ENCODE data around the gene SLC25A48.

The SLC25A48 gene

GRCh38 chr5:135891791-135892190, 57.3 kb downstream of the SLC25A48 start:
- no peaks in the 10 kb centered on the region for H3K36me3 ChIP-seq (ENCODE audit: insufficient read depth, low read length)
- no peaks in the 10 kb centered on the region for H3K79me2 ChIP-seq (ENCODE audit: insufficient read depth, low read length)
- H3K4me1 ChIP-seq (ENCODE audit: insufficient read depth, low read length, poor library complexity, severe bottlenecking) = peaks cover 6% of the 10 kb centered on the region
- no peaks in the 10 kb centered on the region for H3K9me2 ChIP-seq (replicated peaks; ENCODE audit: low read depth, low read length)
- no peak overlapping the region for H3K4me3 ChIP-seq (ENCODE audit: low read length, poor library complexity, severe bottlenecking)
- H3K9ac ChIP-seq (ENCODE audit: low read depth, low read length, poor library complexity, severe bottlenecking) = no peak overlapping the region
- no peaks in the 10 kb centered on the region for H4K20me1 ChIP-seq (ENCODE audit: insufficient read depth, low read length, poor library complexity, severe bottlenecking)
- H2AFZ ChIP-seq (ENCODE audit: low read length) = no peak overlapping the region
- H3K4me2 ChIP-seq (ENCODE audit: low read depth, low read length, poor library complexity, severe bottlenecking) = no peak overlapping the region
- TF ChIP-seq CTCF (conservative IDR thresholded peaks at IDR 0.05; ENCODE audit: low read length) (peak; percentile 44), EZH2phosphoT487 (IDR thresholded peaks at IDR 0.05; ENCODE audit: borderline replicate concordance) (no peak)
- H3F3A ChIP-seq (ENCODE audit: low read depth) = no peaks in the 10 kb centered on the region
- no peaks in the 10 kb centered on the region for H3K9me3 ChIP-seq (ENCODE audit: insufficient read depth, low read depth, low read length)
- no peaks in the 10 kb centered on the region for H3K27me3 ChIP-seq (ENCODE audit: insufficient read depth, low read length, poor library complexity, severe bottlenecking)

GRCh38 chr5:135894276-135894675, 59.8 kb downstream of the SLC25A48 start:
- Histone ChIP-seq H3K79me2 (ENCODE audit: insufficient read depth, low read length) (no peaks in the 10 kb centered on the region), H3K9me3 (ENCODE audit: insufficient read depth, low read depth, low read length) (no peaks in the 10 kb centered on the region), H3K27me3 (ENCODE audit: insufficient read depth, low read length, poor library complexity, severe bottlenecking) (no peaks in the 10 kb centered on the region), H3K4me1 (ENCODE audit: insufficient read depth, low read length, poor library complexity, severe bottlenecking) (no peaks in the 10 kb centered on the region), H3K9ac (ENCODE audit: low read depth, low read length, poor library complexity, severe bottlenecking) (no peak overlapping the region), H3K4me3 (ENCODE audit: low read length, poor library complexity, severe bottlenecking) (no peak overlapping the region), H4K20me1 (ENCODE audit: insufficient read depth, low read length, poor library complexity, severe bottlenecking) (no peaks in the 10 kb centered on the region), H2AFZ (ENCODE audit: low read length) (no peak overlapping the region), H3F3A (ENCODE audit: low read depth) (no peaks in the 10 kb centered on the region), H3K9me2 (replicated peaks; ENCODE audit: low read depth, low read length) (no peaks in the 10 kb centered on the region), H3K4me2 (ENCODE audit: low read depth, low read length, poor library complexity, severe bottlenecking) (no peak overlapping the region), H3K36me3 (ENCODE audit: insufficient read depth, low read length) (no peaks in the 10 kb centered on the region)
- no peak for TF ChIP-seq EZH2phosphoT487 (IDR thresholded peaks at IDR 0.05; ENCODE audit: borderline replicate concordance)
- TF ChIP-seq CTCF (conservative IDR thresholded peaks at IDR 0.05; ENCODE audit: low read length) = no peak

- TF ChIP-seq EZH2phosphoT487 (IDR thresholded peaks at IDR 0.05; ENCODE audit: borderline replicate concordance) = no peak
- no peak for TF ChIP-seq CTCF (conservative IDR thresholded peaks at IDR 0.05; ENCODE audit: low read length)
- Histone ChIP-seq H3K9me3 (ENCODE audit: insufficient read depth, low read depth, low read length) (no peaks in the 10 kb centered on the region), H3K4me2 (ENCODE audit: low read depth, low read length, poor library complexity, severe bottlenecking) (no peak overlapping the region), H3K9ac (ENCODE audit: low read depth, low read length, poor library complexity, severe bottlenecking) (no peak overlapping the region), H3K4me3 (ENCODE audit: low read length, poor library complexity, severe bottlenecking) (no peak overlapping the region), H3K27me3 (ENCODE audit: insufficient read depth, low read length, poor library complexity, severe bottlenecking) (no peaks in the 10 kb centered on the region), H3F3A (ENCODE audit: low read depth) (no peaks in the 10 kb centered on the region), H3K9me2 (replicated peaks; ENCODE audit: low read depth, low read length) (no peaks in the 10 kb centered on the region), H3K4me1 (ENCODE audit: insufficient read depth, low read length, poor library complexity, severe bottlenecking) (no peaks in the 10 kb centered on the region), H2AFZ (ENCODE audit: low read length) (no peak overlapping the region), H3K36me3 (ENCODE audit: insufficient read depth, low read length) (no peaks in the 10 kb centered on the region), H4K20me1 (ENCODE audit: insufficient read depth, low read length, poor library complexity, severe bottlenecking) (no peaks in the 10 kb centered on the region), H3K79me2 (ENCODE audit: insufficient read depth, low read length) (no peaks in the 10 kb centered on the region)
Observed at GRCh38 chr5:135894789-135895188, 60.3 kb downstream of the SLC25A48 start.
